ACHN (cell line): Measurements from ENCODE around the gene MITF.

ENCODE experiments used
- DNase-seq: peaks from one replicate; pipeline ENCODE4 v3.0.0-alpha.2; 2015
- in situ Hi-C: cut with HindIII; loops from 2 replicates; pipeline ENCODE4 v1.10.0; 2017; ENCODE audit warnings: low sequenced_read_pairs, low pct_ligation_motif_present, low pct_unique_long_range_greater_than_20kb

The MITF gene

DNA sequence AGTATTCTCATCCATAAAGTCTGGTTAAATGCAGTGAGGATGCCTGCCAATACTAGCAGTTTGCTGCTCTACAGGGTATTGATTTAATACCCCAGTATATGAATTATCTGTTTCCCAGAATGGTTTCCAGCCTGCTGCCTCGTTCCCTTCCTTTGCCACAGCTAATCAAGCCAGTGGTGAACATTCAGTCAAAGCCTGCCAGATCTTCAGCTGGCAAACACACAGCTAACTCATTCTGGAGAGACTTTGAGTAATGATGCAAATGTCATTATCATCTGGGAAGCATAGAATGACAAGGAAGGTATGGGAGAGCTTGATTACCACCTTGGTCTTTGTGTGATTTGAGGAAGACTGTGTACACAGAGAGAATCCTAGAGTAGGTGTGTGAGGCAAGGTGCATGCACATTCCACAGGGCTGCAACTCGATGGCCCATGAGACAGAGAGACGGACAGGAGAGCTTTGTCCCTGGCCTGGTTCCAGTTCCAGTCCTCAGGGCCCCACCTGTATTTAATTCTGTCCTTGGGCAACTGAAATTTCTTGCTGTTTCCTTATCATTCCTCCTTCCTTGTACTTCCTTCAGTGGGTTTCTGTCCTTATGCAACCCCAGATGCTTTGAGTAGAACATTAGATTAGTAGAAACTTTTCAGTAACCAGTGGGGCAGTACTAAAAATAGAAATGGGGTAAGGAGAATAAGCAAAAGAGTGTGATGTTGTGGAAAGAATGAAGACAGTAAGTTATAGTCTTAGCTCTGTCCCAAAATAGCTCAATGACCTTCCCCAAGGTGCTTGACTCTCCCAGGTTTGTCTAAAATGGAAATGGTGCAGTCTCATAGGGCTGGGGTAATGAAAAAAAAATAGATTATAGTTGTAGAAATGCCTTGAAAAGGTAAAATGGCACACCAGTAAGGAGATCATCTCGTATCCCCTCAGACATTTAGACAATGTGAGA, 72.5 kb downstream of the MITF start:
- in situ Hi-C loops: no loop called here
- DNase-seq: no peak

DNA sequence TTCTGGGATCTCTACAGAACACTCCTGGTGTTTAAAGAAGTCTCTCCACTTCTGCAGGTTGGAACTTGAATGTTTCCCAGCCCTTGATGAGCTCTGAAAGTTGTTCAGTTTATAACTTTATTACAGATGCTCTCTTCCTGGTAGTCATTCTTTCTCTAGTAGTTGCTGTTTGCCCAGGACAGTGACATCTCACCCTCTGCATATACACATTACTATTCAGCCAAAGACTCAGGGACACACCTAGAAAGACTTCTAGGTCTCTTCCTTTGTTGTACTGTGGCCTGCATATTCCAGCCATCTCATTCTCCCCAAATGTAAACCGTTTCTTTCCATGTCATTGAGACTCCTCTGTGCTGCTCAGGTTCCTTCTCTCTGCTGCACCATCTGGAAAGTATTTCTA, 76.7 kb downstream of the MITF start:
- in situ Hi-C loops: no loop called here
- no peak for DNase-seq

DNA sequence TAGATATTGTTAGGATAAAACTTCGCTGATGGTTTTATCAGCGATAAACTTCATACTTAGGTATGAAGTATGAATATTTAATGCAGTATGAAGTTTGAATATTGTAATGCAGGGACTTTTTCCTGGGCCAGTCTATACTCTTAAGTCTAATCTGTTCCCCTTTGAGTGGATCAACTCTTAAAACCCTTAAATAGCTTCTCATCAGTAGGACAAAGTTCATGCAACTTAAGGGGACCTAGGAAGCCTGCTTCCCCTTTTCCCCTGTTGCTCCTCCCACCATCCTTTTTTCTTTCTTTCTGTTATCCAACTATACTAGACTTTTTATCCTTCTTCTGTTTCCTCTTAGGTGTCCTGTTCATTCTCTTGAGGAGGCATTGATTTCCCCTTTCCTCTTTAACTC, 78.7 kb downstream of the MITF start:
- DNase-seq: no peak
- in situ Hi-C loops: no loop called here

DNA sequence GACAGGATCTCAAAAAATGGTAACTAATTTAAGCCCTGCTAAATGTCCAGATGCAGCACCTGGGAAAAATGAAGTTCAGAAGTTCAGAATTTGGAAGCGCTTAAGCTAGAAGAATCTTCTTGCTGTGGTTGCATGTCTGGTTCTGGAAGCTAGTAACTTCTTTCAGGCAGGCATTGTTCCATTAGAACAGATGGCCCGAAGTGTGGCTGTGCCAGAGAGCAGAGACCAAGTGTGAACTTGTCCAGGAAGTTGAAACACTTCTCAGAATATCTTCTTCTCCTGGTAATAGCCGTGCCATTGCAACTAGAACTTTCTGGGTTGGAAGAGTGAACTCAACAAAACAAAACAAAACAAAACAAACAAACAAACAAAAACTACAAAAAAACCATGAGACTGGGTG, 80.0 kb downstream of the MITF start:
- DNase-seq: no peak
- in situ Hi-C loops: no loop called here

DNA sequence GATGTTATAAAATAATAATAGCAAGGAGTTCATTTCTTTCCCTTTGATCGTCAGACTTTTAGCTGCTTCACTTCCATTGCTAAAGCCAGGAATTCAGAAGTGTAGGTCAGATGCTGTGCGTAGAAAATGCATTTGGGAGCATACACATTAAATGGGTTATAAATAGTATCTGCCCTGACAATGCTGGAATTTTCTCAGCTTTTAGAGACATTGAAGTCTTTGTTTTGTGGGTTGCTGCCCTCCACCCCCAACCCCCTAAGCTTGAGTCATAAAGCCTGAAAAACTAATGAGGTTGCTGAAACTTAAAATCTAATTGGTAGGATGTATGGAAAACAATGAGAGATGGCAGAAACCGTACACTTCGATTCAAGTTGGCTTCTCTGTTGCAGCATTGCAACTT, 81.9 kb downstream of the MITF start:
- in situ Hi-C loops: no loop called here

DNA sequence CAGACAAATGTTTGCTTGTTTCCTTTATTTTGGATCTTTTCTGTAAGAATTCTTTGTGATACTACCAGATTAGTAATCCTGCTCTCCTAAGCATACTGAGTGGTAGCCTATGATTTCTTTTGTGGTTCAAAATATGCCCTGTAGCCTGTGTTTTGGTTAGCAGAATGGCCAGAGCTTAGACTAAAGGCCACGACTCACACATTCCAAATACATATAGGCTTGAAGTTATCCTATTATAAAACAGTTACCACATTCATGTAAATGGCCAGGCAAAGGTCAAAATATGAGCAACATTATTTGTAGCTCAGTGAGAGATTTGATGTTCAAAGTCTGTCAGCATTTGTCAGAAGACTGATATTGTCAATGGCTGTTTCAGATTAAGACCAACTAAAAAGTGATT, 84.5 kb downstream of the MITF start:
- in situ Hi-C loops: no loop called here

More for the DNA sequence above, 81.9 kb downstream of the MITF start:
- DNase-seq: no peak

DNA sequence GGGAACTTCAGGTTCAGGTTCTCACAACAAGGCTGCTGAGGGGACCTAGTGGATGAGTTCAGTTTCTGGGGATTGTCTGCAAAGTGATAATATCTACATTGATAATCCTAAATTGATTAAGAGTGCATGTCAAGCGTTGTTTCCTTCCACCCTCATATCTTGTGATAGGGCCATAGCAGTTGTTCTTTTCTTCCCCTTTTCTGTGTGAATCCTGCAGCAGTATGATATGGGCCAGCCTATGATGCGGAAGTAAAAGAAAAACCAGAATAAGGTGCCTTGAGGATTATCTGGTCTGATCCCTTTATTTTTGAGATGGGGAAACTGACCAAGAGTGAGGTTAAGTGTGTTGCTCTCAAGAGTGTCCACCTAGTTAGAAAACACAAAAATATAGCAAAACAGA, 86.2 kb downstream of the MITF start:
- DNase-seq: no peak
- in situ Hi-C loops: no loop called here

More for the DNA sequence above, 84.5 kb downstream of the MITF start:
- DNase-seq: no peak

DNA sequence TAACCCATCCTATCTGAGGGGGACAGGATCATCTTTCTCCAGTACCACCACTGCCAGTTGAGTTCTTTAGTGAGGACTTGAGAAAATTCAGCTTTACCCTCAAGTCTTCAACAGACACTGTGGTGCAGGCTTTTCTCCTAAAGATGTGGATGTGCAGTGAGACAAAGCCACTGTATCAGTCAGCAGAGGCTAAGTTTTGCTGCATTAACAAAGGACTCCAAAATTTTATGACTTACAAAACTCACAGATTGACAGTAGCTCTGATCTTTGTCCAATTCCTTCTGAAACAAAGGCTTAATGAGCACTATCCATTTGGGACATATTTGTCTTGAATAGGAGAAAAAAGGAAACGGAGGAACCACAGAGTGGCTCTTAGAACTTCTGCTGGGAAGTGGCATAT, 87.9 kb downstream of the MITF start:
- in situ Hi-C loops: no loop called here
- no peak for DNase-seq

DNA sequence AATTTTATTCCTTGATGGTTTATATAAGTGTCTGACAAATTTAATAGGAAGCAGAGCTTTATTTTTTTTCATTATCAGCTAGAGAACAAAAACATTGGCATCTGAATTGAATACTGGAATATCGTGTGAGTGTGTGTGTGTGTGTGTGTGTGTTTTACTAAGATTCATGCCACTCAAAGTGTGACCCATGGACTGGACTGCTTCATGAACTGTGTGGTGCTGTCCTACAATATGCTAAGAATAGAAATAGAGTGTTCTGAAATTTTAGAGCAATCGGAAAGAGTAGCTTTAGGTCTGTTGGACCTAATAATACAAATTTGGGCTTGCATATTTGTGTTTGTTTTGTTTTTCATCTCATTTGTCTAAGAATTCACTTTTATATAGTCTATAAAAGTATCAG, 89.6 kb downstream of the MITF start:
- DNase-seq: no peak
- in situ Hi-C loops: no loop called here

DNA sequence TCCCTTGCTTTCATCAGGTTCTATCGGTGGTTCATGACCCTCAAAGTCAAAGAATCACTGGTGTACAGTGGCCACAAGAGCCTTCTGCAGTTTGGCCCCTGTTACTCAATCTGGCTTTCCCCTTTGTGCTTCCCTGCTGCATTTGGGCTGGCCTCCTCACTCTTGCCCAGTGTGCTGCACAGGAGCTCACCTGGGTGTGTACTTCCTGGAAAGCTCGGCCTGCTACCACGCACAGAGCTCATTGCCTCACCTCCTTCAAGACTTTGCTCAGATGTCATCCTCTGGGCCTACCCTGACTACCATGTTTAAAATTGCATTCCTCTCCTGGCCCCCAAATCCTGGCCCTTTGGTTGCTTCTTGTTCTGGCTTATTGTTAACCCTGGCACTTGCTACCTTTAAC, 90.9 kb downstream of the MITF start:
- in situ Hi-C loops: no loop called here
- DNase-seq: no peak

DNA sequence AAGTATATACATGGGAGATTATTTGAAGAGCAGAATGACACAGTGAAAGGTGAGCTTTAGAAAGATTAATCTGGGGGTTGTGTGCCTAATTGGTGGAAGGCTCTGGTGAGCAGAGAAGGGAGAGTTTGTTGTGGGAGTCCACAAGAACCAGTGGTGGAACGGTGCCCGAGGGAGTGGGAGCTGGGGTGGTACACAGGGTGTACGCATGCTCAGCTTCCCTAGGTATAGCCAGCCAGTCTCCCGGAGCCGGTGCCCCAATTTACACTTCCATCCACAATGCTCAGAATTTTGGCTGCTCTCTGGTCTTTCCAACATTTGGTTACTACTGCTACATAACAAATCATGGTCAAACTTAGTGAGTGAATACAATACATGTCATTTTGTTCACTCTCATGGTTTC, 92.5 kb downstream of the MITF start:
- in situ Hi-C loops: no loop called here

DNA sequence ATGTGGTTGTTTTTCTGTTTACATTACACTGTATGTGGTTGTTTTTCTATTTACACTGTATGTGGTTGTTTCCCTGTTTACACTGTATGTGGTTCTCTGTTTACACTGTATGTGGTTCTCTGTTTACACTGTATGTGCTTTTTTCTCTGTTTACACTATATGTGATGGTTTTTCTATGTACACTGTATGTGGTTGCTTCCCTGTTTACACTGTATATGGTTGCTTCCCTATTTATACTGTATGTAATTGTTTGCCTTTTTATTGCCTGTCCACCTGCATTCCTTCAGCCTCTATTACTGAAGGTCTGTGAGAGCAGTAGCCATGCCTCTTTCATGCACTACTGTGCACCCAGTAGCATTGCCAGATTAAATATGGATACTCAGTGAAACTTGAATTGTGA, 94.3 kb downstream of the MITF start:
- in situ Hi-C loops: no loop called here
- DNase-seq: no peak

More for the DNA sequence above, 92.5 kb downstream of the MITF start:
- DNase-seq: no peak

DNA sequence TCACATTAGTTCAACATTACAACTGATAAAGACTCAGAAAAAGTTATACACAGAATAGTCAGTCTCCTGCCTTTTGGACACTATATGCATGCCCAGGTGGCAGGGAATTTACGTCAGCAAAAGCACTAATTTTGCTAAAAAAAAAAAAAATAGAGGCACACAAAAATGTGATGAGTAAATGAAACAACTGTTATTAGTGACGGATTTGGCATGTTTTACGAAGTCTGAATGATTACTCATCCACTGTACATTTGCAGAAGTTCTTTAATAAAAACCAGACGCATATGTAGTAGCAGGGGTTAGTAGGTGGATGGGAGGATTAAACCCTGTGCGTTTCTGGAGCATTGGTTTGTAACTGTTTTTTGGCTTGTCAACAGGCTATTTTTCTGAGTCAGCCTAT, 99.0 kb downstream of the MITF start:
- DNase-seq: peak; percentile 8
- in situ Hi-C loops: no loop called here

DNA sequence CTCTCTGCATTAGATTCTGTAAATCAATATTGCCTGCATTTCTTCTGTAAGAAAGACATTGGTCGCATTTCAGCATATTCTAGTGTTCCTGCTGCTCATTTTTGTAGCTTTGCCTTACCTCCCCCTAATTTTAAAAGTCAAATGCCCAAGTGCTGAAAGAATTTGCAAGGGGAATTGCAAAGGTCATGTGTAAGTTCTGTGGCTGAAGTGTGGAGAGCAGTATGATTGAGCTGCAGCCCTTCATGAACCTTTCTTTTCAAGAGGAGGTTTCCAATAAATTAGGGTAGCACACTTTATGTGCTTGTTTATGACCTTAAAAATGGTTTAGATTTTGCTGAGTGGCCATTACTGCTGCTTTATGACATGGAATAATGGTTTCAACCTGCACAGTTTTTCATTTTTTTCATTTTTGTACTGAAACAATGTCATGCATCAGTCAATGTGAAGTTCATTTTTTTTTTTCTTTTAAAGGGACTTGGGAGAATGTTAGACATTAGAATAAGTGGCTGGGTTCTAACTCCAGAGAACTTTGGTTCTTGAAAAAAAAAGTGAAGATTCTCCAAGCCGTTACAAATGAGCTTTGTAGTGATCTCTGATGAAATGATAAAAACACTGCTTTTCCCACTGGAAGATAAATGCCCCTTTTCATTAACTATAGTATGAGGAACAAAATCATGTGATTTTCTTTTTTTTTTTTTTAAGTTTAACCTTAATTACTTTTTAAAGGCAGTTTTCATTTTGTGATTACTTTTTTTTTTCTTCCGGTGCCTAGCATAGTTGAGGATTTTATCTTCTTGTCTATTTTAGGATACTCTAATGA, 99.6 kb downstream of the MITF start:
- in situ Hi-C loops: no loop called here
- DNase-seq: no peak

DNA sequence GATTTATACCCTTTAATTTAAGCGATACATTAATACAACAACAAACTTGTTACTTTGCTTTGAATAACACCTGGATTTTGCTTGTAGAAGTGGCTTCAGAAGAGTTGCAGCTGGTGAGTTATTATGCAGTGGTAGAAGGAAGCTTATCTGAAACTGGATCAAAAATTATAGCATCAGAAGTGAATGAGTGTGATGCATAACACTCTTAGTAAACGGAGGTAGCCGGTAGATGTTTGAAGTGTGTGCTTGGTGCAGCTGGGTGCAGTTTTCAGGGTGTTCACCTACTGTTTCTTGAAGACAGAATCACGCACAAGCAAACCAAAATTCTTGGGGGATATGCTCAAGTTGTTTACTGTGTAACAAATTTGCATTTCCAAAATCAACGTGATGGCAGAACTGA, 103.1 kb downstream of the MITF start:
- in situ Hi-C loops: no loop called here
- DNase-seq: no peak

DNA sequence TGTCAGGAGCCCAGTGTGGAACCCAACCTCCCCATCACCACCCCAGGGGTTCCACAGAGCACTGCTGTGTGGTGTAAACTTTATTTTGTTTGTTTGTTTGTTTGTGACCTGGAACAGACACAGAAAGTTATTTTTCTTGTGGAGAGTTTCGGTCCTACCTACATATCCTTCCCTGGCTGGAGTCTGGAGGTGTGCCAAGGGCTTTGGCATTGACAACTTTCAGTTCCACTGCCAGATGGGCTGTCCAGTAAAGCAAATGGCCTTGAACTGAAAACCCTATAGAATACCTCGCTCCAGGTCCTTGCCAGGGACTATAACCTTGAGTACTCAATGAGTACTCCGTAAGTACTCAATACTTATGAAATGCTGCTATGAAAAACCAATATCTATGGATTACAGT, 103.5 kb downstream of the MITF start:
- DNase-seq: no peak
- in situ Hi-C loops: no loop called here

DNA sequence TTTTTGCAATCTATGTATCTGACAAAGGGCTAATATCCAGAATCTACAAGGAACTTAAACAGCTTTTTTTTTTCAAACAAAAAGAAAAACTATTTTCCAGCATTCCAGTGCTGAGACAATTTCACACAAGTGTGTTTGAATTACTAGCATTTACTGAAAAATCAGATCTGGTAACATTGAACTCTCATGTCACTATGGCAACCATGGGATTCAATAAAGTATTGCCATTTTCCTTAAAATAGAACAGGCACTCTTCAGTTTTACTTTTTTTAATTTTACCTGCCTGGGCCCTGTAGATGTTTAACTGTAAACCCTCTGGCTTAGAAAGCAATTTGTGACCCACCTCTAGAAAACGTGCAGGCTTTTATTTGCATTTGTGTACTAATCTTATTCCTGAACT, 105.4 kb downstream of the MITF start:
- in situ Hi-C loops: no loop called here
- no peak for DNase-seq

DNA sequence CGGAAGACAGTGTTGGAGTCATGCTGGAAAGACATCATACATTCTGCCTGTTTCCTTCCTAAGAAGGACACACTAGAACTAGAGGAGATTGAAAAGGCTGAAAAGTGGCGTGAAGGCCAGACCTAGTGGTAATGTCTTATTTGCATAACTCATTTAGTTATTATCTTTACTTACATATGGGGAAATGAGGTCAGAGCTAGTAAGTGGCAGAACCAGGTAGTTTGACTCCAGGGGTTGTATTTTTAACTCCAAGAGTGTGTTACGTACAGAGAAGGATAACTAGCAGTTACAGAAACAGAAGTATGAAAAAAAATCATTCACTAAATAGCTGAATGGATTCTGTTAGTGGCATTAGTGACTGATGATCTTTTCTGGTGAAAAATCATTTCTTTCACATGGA, 108.0 kb downstream of the MITF start:
- DNase-seq: no peak
- in situ Hi-C loops: no loop called here

DNA sequence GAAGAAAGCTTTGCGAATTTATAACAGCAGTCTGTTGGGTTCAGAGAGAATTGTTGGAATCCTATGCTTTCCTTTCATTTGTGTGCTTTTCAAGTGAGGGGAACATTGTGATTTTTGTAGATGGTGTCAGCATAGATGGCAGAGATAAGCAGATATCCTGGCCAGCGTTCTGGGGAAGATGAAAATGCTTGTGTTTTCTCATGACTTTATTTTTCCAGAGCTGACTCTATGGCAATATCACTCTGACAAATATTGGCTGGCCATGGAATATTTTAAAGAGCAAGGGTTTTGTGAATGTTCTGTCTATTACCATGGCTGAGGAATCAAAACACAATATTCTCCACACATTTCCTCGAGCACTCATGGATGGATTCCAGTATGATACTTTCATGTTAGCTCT, 108.8 kb downstream of the MITF start:
- in situ Hi-C loops: no loop called here
- no peak for DNase-seq

DNA sequence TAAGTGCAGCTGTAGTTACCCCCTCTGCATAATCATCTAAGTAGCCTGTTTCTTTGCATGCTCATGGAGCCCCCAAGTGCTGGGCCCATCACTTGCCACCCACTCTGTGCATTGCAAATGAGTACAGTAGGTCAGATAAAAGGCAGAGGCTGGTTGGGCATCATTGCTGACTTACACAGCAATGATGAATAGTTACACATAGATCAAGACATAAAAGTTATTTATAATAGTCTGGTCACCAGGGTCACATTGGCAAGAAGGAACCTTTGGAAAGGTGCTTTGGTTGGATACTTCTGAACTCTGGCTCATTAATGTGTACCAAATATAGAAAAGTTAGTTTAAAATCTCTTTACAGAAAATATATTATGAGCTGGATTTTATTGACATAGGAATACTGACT, 111.6 kb downstream of the MITF start:
- no peak for DNase-seq
- in situ Hi-C loops: no loop called here
